ENCODE measurements around the gene MAMDC2. TPM values are rescaled to one million over a fixed set of nuclear protein-coding genes. Genes with fewer than 3 reads are reported as not detected.

MAMDC2 gene
- total RNA-seq, 1 donor from 2014 or later = 211 TPM

GRCh38 chr9:70143394-70144130, 99.9 kb downstream of the MAMDC2 start:
- Histone ChIP-seq H3K9ac (ENCODE audit: low read length) (no peak overlapping the region), H3K36me3 (ENCODE audit: insufficient read depth, low read length) (peaks cover 3% of the 10 kb centered on the region), H3K79me2 (ENCODE audit: insufficient read depth, low read length) (no peaks in the 10 kb centered on the region), H3K9me3 (ENCODE audit: insufficient read depth, low read depth, low read length) (no peaks in the 10 kb centered on the region), H3K4me2 (ENCODE audit: low read length) (no peak overlapping the region), H3K4me3 (ENCODE audit: insufficient read depth, low read depth, low read length) (no peak overlapping the region), H3K27ac (ENCODE audit: low read depth, low read length) (no peak overlapping the region), H3K27me3 (ENCODE audit: insufficient read depth, low read length) (no peaks in the 10 kb centered on the region), H2AFZ (ENCODE audit: low read depth, low read length) (no peak overlapping the region), H3K4me1 (ENCODE audit: insufficient read depth, low read length) (no peaks in the 10 kb centered on the region), H4K20me1 (ENCODE audit: insufficient read depth, low read length) (no peaks in the 10 kb centered on the region)
- H3K36me3 Mint-ChIP-seq (ENCODE audit: low read depth, unreplicated experiment) = peaks cover 32% of the 10 kb centered on the region
- no peaks in the 10 kb centered on the region for H3K9me3 Mint-ChIP-seq (ENCODE audit: unreplicated experiment)
- H3K27ac Mint-ChIP-seq (ENCODE audit: unreplicated experiment) = no peak overlapping the region
- DNase-seq (ENCODE audit: low read depth) (no peak), FAIRE-seq (no peak)
- no peak for TF ChIP-seq CTCF (IDR thresholded peaks at IDR 0.05; ENCODE audit: insufficient read depth, low read depth, low read length)
- TF ChIP-seq EZH2 (IDR thresholded peaks at IDR 0.05; ENCODE audit: insufficient read depth, low read length) = no peak
- no peak overlapping the region for H3K4me3 Mint-ChIP-seq (ENCODE audit: unreplicated experiment)
- H3K27me3 Mint-ChIP-seq (ENCODE audit: low read depth, unreplicated experiment) = no peaks in the 10 kb centered on the region
- H3K4me1 Mint-ChIP-seq (ENCODE audit: low read depth, unreplicated experiment) = peaks cover 6% of the 10 kb centered on the region

GRCh38 chr9:70144131-70144503, 100.5 kb downstream of the MAMDC2 start:
- DNase-seq (ENCODE audit: low read depth) (no peak), FAIRE-seq (no peak)
- Histone ChIP-seq H3K9ac (ENCODE audit: low read length) (no peak overlapping the region), H3K4me3 (ENCODE audit: insufficient read depth, low read depth, low read length) (no peak overlapping the region), H4K20me1 (ENCODE audit: insufficient read depth, low read length) (no peaks in the 10 kb centered on the region), H3K36me3 (ENCODE audit: insufficient read depth, low read length) (peaks cover 3% of the 10 kb centered on the region), H3K79me2 (ENCODE audit: insufficient read depth, low read length) (no peaks in the 10 kb centered on the region), H3K4me2 (ENCODE audit: low read length) (no peak overlapping the region), H2AFZ (ENCODE audit: low read depth, low read length) (no peak overlapping the region), H3K4me1 (ENCODE audit: insufficient read depth, low read length) (no peaks in the 10 kb centered on the region), H3K27me3 (ENCODE audit: insufficient read depth, low read length) (no peaks in the 10 kb centered on the region), H3K9me3 (ENCODE audit: insufficient read depth, low read depth, low read length) (no peaks in the 10 kb centered on the region), H3K27ac (ENCODE audit: low read depth, low read length) (no peak overlapping the region)
- H3K9me3 Mint-ChIP-seq (ENCODE audit: unreplicated experiment) = no peaks in the 10 kb centered on the region
- H3K27me3 Mint-ChIP-seq (ENCODE audit: low read depth, unreplicated experiment) = no peaks in the 10 kb centered on the region
- TF ChIP-seq EZH2 (IDR thresholded peaks at IDR 0.05; ENCODE audit: insufficient read depth, low read length) (no peak), CTCF (IDR thresholded peaks at IDR 0.05; ENCODE audit: insufficient read depth, low read depth, low read length) (no peak)
- H3K4me3 Mint-ChIP-seq (ENCODE audit: unreplicated experiment) = no peak overlapping the region
- peaks cover 6% of the 10 kb centered on the region for H3K4me1 Mint-ChIP-seq (ENCODE audit: low read depth, unreplicated experiment)
- no peak overlapping the region for H3K27ac Mint-ChIP-seq (ENCODE audit: unreplicated experiment)
- peaks cover 31% of the 10 kb centered on the region for H3K36me3 Mint-ChIP-seq (ENCODE audit: low read depth, unreplicated experiment)

GRCh38 chr9:70145981-70146380, 102.3 kb downstream of the MAMDC2 start:
- H3K4me2 ChIP-seq (ENCODE audit: low read length) = no peak overlapping the region
- H3K27me3 ChIP-seq (ENCODE audit: insufficient read depth, low read length) = no peaks in the 10 kb centered on the region
- no peak for TF ChIP-seq CTCF (IDR thresholded peaks at IDR 0.05; ENCODE audit: insufficient read depth, low read depth, low read length)
- no peak for TF ChIP-seq EZH2 (IDR thresholded peaks at IDR 0.05; ENCODE audit: insufficient read depth, low read length)
- H3K4me3 Mint-ChIP-seq (ENCODE audit: unreplicated experiment) = no peak overlapping the region
- no peak overlapping the region for H3K9ac ChIP-seq (ENCODE audit: low read length)
- H3K4me1 ChIP-seq (ENCODE audit: insufficient read depth, low read length) = no peaks in the 10 kb centered on the region
- FAIRE-seq (no peak), DNase-seq (ENCODE audit: low read depth) (no peak)
- H4K20me1 ChIP-seq (ENCODE audit: insufficient read depth, low read length) = no peaks in the 10 kb centered on the region
- H3K36me3 ChIP-seq (ENCODE audit: insufficient read depth, low read length) = no peaks in the 10 kb centered on the region
- no peak overlapping the region for H3K4me3 ChIP-seq (ENCODE audit: insufficient read depth, low read depth, low read length)
- H3K9me3 Mint-ChIP-seq (ENCODE audit: unreplicated experiment) = no peaks in the 10 kb centered on the region
- no peak overlapping the region for H3K27ac ChIP-seq (ENCODE audit: low read depth, low read length)
- H3K27me3 Mint-ChIP-seq (ENCODE audit: low read depth, unreplicated experiment) = no peaks in the 10 kb centered on the region
- H3K27ac Mint-ChIP-seq (ENCODE audit: unreplicated experiment) = no peak overlapping the region
- no peak overlapping the region for H2AFZ ChIP-seq (ENCODE audit: low read depth, low read length)
- peaks cover 26% of the 10 kb centered on the region for H3K36me3 Mint-ChIP-seq (ENCODE audit: low read depth, unreplicated experiment)
- H3K79me2 ChIP-seq (ENCODE audit: insufficient read depth, low read length) = no peaks in the 10 kb centered on the region
- peaks cover 7% of the 10 kb centered on the region for H3K4me1 Mint-ChIP-seq (ENCODE audit: low read depth, unreplicated experiment)
- no peaks in the 10 kb centered on the region for H3K9me3 ChIP-seq (ENCODE audit: insufficient read depth, low read depth, low read length)

Measured in astrocyte (in vitro differentiated cells and primary cell).